WERI-Rb-1 (cell line): ENCODE data around the gene VAX1.
A peak's percentile ranks its signal among the peaks of the same experiment; 100 is the strongest.

Source experiments
- DNase-seq: peaks from one replicate; pipeline ENCODE4 v3.0.0-alpha.2; 2020
- H3K27ac ChIP-seq: fragments of 250-450 bp; sonication (Bioruptor Pico); 2 replicates; pipeline ENCODE4 v1.5.1; 2020; ENCODE audit warnings: mild to moderate bottlenecking, moderate library complexity
- H3K27me3 ChIP-seq: fragments of 250-450 bp; sonication (Bioruptor Pico); 2 replicates; pipeline ENCODE4 v1.5.1; 2021; ENCODE audit warnings: mild to moderate bottlenecking, low read depth, moderate library complexity; ENCODE audit not compliant: insufficient read depth, severe bottlenecking
- H3K36me3 ChIP-seq: fragments of 250-450 bp; sonication (Bioruptor Pico); 2 replicates; pipeline ENCODE4 v1.5.1; 2020; ENCODE audit warnings: mild to moderate bottlenecking, moderate library complexity
- H3K4me3 ChIP-seq: 2 replicates; pipeline ENCODE4 v1.5.1; 2011; ENCODE audit warnings: low read depth, mild to moderate bottlenecking, control low read depth, low read length
- H3K9me3 ChIP-seq: fragments of 250-450 bp; sonication (Bioruptor Pico); 2 replicates; pipeline ENCODE4 v1.5.1; 2021; ENCODE audit warnings: mild to moderate bottlenecking, moderate library complexity; ENCODE audit not compliant: severe bottlenecking
- CTCF ChIP-seq: IDR thresholded peaks from 2 replicates; pipeline ENCODE4 v1.5.1; 2011; ENCODE audit warnings: low read depth, mild to moderate bottlenecking, control low read depth, inconsistent platforms, low read length

Gene VAX1

DNA sequence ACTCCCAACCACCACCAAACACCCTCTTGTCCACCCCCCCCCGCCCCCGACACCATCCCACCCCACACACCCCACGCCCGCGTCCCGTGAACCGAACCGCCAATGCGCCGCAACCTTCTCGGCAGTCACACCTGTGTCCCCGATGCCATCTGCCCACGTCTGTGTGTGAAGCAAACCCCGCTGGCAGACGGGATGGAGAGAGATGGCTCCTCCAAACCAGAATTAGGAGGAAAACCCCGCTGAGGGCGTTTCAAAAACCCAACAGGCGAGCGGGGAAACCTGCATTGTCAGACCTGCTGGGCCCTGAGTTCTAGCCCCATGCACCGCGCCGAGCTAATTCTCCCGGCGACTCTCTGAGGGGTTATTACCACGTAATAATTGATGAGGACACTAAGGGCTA is 30.7 kb upstream of the VAX1 start:
- Histone ChIP-seq H3K9me3 (no peaks in the 10 kb centered on the region), H3K27me3 (peaks cover 93% of the 10 kb centered on the region), H3K36me3 (no peaks in the 10 kb centered on the region), H3K27ac (no peak overlapping the region), H3K4me3 (peak overlapping the region; percentile 63)
- DNase-seq = no peak
- no peak for TF ChIP-seq CTCF

- TF ChIP-seq CTCF = peak; percentile 93
- peaks cover 93% of the 10 kb centered on the region for H3K27me3 ChIP-seq
- DNase-seq = peak; percentile 72
- no peaks in the 10 kb centered on the region for H3K9me3 ChIP-seq
- no peak overlapping the region for H3K27ac ChIP-seq
- H3K4me3 ChIP-seq = peak overlapping the region; percentile 63
- H3K36me3 ChIP-seq = no peaks in the 10 kb centered on the region
Observed at GRCh38 chr10:117167789-117168674, 30.0 kb upstream of the VAX1 start.

DNA sequence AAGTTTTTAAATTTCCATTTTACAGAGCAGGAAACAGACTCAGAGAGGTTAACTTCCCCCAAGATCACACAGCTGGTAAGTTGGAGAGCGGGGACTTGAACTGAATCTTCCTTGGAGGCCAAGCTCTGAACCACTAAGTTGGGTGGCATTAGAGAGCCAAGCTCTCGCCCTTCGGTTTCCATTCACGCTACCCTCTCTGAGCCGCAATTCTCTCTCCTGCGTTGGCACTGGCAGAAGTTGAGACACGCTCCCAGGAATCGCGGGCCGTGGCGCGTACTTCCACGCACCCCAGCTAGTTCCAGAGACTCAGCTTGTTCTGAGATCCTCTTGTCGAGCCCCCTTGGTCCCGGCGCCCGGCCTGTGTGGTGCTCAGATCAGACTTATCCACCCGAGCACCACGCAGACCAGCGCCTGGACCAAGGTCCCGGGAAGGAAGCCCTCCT is 29.3 kb upstream of the VAX1 start:
- H3K27ac ChIP-seq = no peak overlapping the region
- peak overlapping the region; percentile 63 for H3K4me3 ChIP-seq

GRCh38 chr10:117166418-117167345 is 28.6 kb upstream of the VAX1 start:
- Histone ChIP-seq H3K4me3 (peak overlapping the region; percentile 38), H3K36me3 (no peaks in the 10 kb centered on the region), H3K9me3 (no peaks in the 10 kb centered on the region), H3K27me3 (peaks cover 90% of the 10 kb centered on the region), H3K27ac (no peak overlapping the region)
- DNase-seq = no peak
- no peak for TF ChIP-seq CTCF

More for the DNA sequence above, 29.3 kb upstream of the VAX1 start:
- Histone ChIP-seq H3K27me3 (peaks cover 90% of the 10 kb centered on the region), H3K36me3 (no peaks in the 10 kb centered on the region), H3K9me3 (no peaks in the 10 kb centered on the region)
- no peak for TF ChIP-seq CTCF
- no peak for DNase-seq

DNA sequence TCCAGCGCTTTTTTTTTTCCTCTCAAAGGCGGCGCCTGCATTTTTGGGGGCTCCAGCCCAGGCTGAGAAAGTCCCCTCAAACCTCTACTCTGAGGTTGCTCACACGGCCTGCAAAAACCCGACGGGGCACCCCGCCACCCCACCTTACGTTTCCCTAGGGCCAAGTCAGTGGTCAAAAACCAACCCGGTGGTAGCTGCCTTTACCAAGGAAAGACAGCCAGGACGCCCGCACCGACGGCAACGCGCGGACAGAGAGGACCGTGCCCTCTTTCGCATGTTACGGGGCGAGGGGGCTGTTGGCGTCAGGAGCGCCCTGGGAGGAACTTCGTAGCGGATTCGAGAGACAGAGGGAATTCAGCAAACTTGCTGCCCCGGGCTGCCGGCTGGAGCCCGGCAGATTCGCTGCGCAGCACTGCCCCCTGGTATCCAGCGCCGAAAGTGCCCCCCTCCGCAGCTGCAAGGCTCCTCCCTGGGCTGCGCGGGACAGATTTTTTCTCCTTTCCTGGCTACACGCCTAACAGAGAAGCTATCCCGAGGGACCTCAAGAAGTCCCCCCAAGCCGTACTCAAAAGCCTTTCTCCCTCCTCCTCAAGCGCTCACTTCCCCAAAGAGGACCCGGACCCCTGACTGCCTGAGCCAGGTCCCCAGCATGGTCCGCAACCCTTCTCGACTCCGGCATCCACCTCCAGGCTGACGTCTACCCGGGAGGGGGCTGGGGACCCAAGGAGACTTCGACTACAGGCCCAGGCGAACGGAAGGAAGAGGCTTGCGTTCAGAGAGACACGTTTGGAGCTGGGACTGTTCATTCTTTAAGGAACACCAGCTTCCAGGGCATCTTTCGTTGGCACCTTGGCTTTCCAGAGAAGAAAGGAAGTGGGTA is 27.7 kb upstream of the VAX1 start:
- Histone ChIP-seq H3K27ac (no peak overlapping the region), H3K4me3 (peak overlapping the region; percentile 38), H3K9me3 (no peaks in the 10 kb centered on the region), H3K36me3 (no peaks in the 10 kb centered on the region), H3K27me3 (peaks cover 86% of the 10 kb centered on the region)
- peak; percentile 79 for DNase-seq
- peak; percentile 85 for TF ChIP-seq CTCF
